Neural cell (in vitro differentiated cells): ENCODE measurements around the gene CHERP. TPM values are rescaled to one million over a fixed set of nuclear protein-coding genes. Genes with fewer than 3 reads are reported as not detected.
A peak's percentile ranks its signal among the peaks of the same experiment; 100 is the strongest.

Source experiments
- H2AFZ ChIP-seq: fragments of 200-600, 300-800 bp; sonication (generic), shearing (Covaris generic); 2 replicates; pipeline ENCODE4 v1.6.0; 2014; ENCODE audit warnings: low read depth, mild to moderate bottlenecking, antibody characterized with exemption, low read length, moderate library complexity
- H3F3A ChIP-seq: fragments of 200-600 bp; shearing (Covaris generic); 2 replicates; pipeline ENCODE4 v1.6.1; 2016; ENCODE audit warnings: mild to moderate bottlenecking, moderate library complexity, mixed read lengths, antibody characterized with exemption, low read length; ENCODE audit not compliant: insufficient read depth, poor library complexity, severe bottlenecking
- H3K27ac ChIP-seq: fragments of 200-600, 300-800 bp; sonication (generic), shearing (Covaris generic); 2 replicates; pipeline ENCODE4 v1.5.1; 2014; ENCODE audit warnings: mild to moderate bottlenecking, low read length, moderate library complexity
- H3K27me3 ChIP-seq: fragments of 300-800, 200-600 bp; sonication (generic), shearing (Covaris generic); 2 replicates; pipeline ENCODE4 v1.6.0; 2014; ENCODE audit warnings: mild to moderate bottlenecking, low read depth, low read length, moderate library complexity; ENCODE audit not compliant: insufficient read depth
- H3K36me3 ChIP-seq: fragments of 300-800, 200-600 bp; sonication (generic), shearing (Covaris generic); 2 replicates; pipeline ENCODE4 v1.5.1; 2014; ENCODE audit warnings: mild to moderate bottlenecking, antibody characterized with exemption, low read length, moderate library complexity; ENCODE audit not compliant: insufficient read depth
- H3K4me2 ChIP-seq: fragments of 300-800, 200-600 bp; sonication (generic), shearing (Covaris generic); 2 replicates; pipeline ENCODE4 v1.6.0; 2014; ENCODE audit warnings: mild to moderate bottlenecking, low read length
- H3K4me3 ChIP-seq: fragments of 300-800, 200-600 bp; sonication (generic), shearing (Covaris generic); 2 replicates; pipeline ENCODE4 v1.5.1; 2014; ENCODE audit warnings: mild to moderate bottlenecking, low read length, moderate library complexity
- H3K79me2 ChIP-seq: fragments of 200-600 bp; shearing (Covaris generic); replicated peaks from 2 replicates; pipeline ENCODE4 v1.6.0; 2014; ENCODE audit warnings: mild to moderate bottlenecking, low read length, moderate library complexity; ENCODE audit not compliant: insufficient read depth
- H3K9ac ChIP-seq: fragments of 300-800, 200-600 bp; sonication (generic), shearing (Covaris generic); 2 replicates; pipeline ENCODE4 v1.6.1; 2016; ENCODE audit warnings: mild to moderate bottlenecking, low read length, mixed read lengths
- H3K9me2 ChIP-seq: fragments of 200-600 bp; shearing (Covaris generic); 2 replicates; pipeline ENCODE4 v1.6.1; 2016; ENCODE audit warnings: mild to moderate bottlenecking, low read length, mixed read lengths; ENCODE audit not compliant: insufficient read depth
- H3K9me3 ChIP-seq: fragments of 200-600, 300-800 bp; sonication (generic), shearing (Covaris generic); 2 replicates; pipeline ENCODE4 v1.6.1; 2016; ENCODE audit warnings: mild to moderate bottlenecking, mixed run types, low read length, moderate library complexity, mixed read lengths
- H4K20me1 ChIP-seq: fragments of 200-600 bp; shearing (Covaris generic); 2 replicates; pipeline ENCODE4 v1.6.1; 2016; ENCODE audit warnings: mild to moderate bottlenecking, mixed run types; ENCODE audit not compliant: insufficient read depth
- EP300 ChIP-seq: fragments of 450-650 bp; conservative IDR thresholded peaks from 2 replicates; pipeline ENCODE4 v1.6.1; 2014; ENCODE audit warnings: antibody characterized with exemption, mild to moderate bottlenecking, moderate library complexity; ENCODE audit not compliant: poor library complexity, severe bottlenecking
- EZH2 ChIP-seq: fragments of 200-600, 300-800 bp; shearing (Covaris generic), sonication (generic); IDR thresholded peaks from 2 replicates; pipeline ENCODE4 v1.6.1; 2014; ENCODE audit warnings: antibody characterized with exemption, low read length, borderline replicate concordance, mild to moderate bottlenecking; ENCODE audit not compliant: insufficient read depth, poor library complexity, severe bottlenecking
- MXI1 ChIP-seq: fragments of 450-650 bp; conservative IDR thresholded peaks from 2 replicates; pipeline ENCODE4 v1.6.1; 2014; ENCODE audit warnings: antibody characterized with exemption, mild to moderate bottlenecking; ENCODE audit not compliant: poor library complexity, severe bottlenecking
- POLR2AphosphoS5 ChIP-seq: IDR thresholded peaks from 2 replicates; pipeline ENCODE4 v1.6.1; 2012
- RAD21 ChIP-seq: fragments of 450-650 bp; conservative IDR thresholded peaks from 2 replicates; pipeline ENCODE4 v1.6.1; 2014; ENCODE audit warnings: antibody characterized with exemption, mild to moderate bottlenecking, moderate library complexity
- SMC3 ChIP-seq: fragments of 450-650 bp; conservative IDR thresholded peaks from 2 replicates; pipeline ENCODE4 v1.6.1; 2014; ENCODE audit warnings: antibody characterized with exemption, mild to moderate bottlenecking, moderate library complexity; ENCODE audit not compliant: poor library complexity
- TAF1 ChIP-seq: IDR thresholded peaks from 2 replicates; pipeline ENCODE4 v1.6.1; 2012; ENCODE audit warnings: low read depth
- polyA plus RNA-seq: library from polyadenylated mRNA; depleted of rRNA; stranded (reverse); fragments of >200 nt; gene quantifications from 2 replicates; pipeline ENCODE4 v1.2.3, GENCODE V29; 2014
- TF ChIP-seq, protein P1 (sequence below): fragments of 450-650 bp; IDR thresholded peaks from 2 replicates; pipeline ENCODE4 v1.5.1; 2014; ENCODE audit warnings: antibody characterized with exemption, mild to moderate bottlenecking, moderate library complexity; ENCODE audit not compliant: poor library complexity, severe bottlenecking
- TF ChIP-seq, protein P2 (sequence below): IDR thresholded peaks from 2 replicates; pipeline ENCODE4 v1.6.1; 2012; ENCODE audit warnings: borderline replicate concordance

The CHERP gene
- polyA plus RNA-seq, 1 donor from 2014 or later, result 5.4 TPM

- Histone ChIP-seq H3K4me2 (no peak overlapping the region), H3F3A (no peaks in the 10 kb centered on the region), H3K9me2 (no peaks in the 10 kb centered on the region), H3K36me3 (no peaks in the 10 kb centered on the region), H3K27me3 (no peaks in the 10 kb centered on the region), H2AFZ (no peak overlapping the region), H3K27ac (peak overlapping the region; percentile 8), H3K4me3 (peak overlapping the region; percentile 87), H3K9me3 (no peaks in the 10 kb centered on the region), H4K20me1 (no peaks in the 10 kb centered on the region), H3K79me2 (peaks cover 31% of the 10 kb centered on the region), H3K9ac (peak overlapping the region; percentile 65)
- TF ChIP-seq RAD21, result peak; percentile 25
- TF ChIP-seq, protein P1, sequence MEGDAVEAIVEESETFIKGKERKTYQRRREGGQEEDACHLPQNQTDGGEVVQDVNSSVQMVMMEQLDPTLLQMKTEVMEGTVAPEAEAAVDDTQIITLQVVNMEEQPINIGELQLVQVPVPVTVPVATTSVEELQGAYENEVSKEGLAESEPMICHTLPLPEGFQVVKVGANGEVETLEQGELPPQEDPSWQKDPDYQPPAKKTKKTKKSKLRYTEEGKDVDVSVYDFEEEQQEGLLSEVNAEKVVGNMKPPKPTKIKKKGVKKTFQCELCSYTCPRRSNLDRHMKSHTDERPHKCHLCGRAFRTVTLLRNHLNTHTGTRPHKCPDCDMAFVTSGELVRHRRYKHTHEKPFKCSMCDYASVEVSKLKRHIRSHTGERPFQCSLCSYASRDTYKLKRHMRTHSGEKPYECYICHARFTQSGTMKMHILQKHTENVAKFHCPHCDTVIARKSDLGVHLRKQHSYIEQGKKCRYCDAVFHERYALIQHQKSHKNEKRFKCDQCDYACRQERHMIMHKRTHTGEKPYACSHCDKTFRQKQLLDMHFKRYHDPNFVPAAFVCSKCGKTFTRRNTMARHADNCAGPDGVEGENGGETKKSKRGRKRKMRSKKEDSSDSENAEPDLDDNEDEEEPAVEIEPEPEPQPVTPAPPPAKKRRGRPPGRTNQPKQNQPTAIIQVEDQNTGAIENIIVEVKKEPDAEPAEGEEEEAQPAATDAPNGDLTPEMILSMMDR, result peak; percentile 17
- TF ChIP-seq EZH2, result no peak
- TF ChIP-seq TAF1, result no peak
- TF ChIP-seq SMC3, result peak; percentile 48
- TF ChIP-seq, protein P2, sequence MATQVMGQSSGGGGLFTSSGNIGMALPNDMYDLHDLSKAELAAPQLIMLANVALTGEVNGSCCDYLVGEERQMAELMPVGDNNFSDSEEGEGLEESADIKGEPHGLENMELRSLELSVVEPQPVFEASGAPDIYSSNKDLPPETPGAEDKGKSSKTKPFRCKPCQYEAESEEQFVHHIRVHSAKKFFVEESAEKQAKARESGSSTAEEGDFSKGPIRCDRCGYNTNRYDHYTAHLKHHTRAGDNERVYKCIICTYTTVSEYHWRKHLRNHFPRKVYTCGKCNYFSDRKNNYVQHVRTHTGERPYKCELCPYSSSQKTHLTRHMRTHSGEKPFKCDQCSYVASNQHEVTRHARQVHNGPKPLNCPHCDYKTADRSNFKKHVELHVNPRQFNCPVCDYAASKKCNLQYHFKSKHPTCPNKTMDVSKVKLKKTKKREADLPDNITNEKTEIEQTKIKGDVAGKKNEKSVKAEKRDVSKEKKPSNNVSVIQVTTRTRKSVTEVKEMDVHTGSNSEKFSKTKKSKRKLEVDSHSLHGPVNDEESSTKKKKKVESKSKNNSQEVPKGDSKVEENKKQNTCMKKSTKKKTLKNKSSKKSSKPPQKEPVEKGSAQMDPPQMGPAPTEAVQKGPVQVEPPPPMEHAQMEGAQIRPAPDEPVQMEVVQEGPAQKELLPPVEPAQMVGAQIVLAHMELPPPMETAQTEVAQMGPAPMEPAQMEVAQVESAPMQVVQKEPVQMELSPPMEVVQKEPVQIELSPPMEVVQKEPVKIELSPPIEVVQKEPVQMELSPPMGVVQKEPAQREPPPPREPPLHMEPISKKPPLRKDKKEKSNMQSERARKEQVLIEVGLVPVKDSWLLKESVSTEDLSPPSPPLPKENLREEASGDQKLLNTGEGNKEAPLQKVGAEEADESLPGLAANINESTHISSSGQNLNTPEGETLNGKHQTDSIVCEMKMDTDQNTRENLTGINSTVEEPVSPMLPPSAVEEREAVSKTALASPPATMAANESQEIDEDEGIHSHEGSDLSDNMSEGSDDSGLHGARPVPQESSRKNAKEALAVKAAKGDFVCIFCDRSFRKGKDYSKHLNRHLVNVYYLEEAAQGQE, result peak; percentile 13
- no peak for TF ChIP-seq POLR2AphosphoS5
- TF ChIP-seq EP300, result no peak
- peak; percentile 71 for TF ChIP-seq MXI1
Measured at GRCh38 chr19:16571822-16572331, 29.6 kb upstream of the CHERP start.

DNA sequence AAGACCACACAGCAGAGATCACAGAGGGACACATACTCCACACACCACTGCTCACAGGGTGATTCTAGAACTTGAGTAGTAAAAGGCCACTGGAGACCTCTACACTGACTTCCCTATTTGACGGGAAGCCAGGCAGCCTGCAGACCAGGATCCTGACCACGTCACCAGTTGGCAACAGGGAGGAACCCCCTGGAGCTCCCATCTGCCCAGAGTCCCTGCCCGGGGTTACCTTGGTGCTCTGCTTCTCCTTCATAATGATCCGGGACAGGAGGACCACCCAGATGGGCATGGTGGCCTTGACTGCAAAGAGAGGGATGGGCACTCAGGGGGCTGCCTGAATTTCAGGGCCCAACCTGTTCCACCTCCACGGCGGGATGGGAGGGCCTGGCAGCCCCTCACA lies 29.0 kb upstream of the CHERP start:
- H2AFZ ChIP-seq, result no peak overlapping the region
- no peaks in the 10 kb centered on the region for H3K9me3 ChIP-seq
- H3K27me3 ChIP-seq, result no peaks in the 10 kb centered on the region
- no peak overlapping the region for H3K27ac ChIP-seq
- H3K36me3 ChIP-seq, result peaks cover 4% of the 10 kb centered on the region
- H4K20me1 ChIP-seq, result no peaks in the 10 kb centered on the region
- no peaks in the 10 kb centered on the region for H3F3A ChIP-seq
- TF ChIP-seq, protein P2, result no peak
- TF ChIP-seq POLR2AphosphoS5 (no peak), EP300 (no peak), EZH2 (no peak), SMC3 (no peak), MXI1 (no peak), RAD21 (no peak), TAF1 (no peak)
- TF ChIP-seq, protein P1, result no peak
- H3K4me2 ChIP-seq, result peak overlapping the region; percentile 66
- peak overlapping the region; percentile 65 for H3K9ac ChIP-seq
- no peaks in the 10 kb centered on the region for H3K9me2 ChIP-seq
- H3K79me2 ChIP-seq, result peaks cover 31% of the 10 kb centered on the region
- H3K4me3 ChIP-seq, result peak overlapping the region; percentile 87
